Kidney epithelial cell (primary cell): Measurements from ENCODE around the gene SETD5. TPM values are rescaled to one million over a fixed set of nuclear protein-coding genes. Genes with fewer than 3 reads are reported as not detected.

ENCODE experiments used
- DNase-seq: peaks from one replicate; pipeline ENCODE4 v3.0.0-alpha.2; 2010; ENCODE audit warnings: low read depth
- H3K27me3 ChIP-seq: 2 replicates; pipeline ENCODE4 v1.6.0; 2011; ENCODE audit warnings: low read length; ENCODE audit not compliant: control insufficient read depth, insufficient read depth
- H3K36me3 ChIP-seq: 2 replicates; pipeline ENCODE4 v1.5.1; 2011; ENCODE audit warnings: low read length; ENCODE audit not compliant: control insufficient read depth, insufficient read depth
- H3K4me3 ChIP-seq: 2 replicates; pipeline ENCODE4 v1.5.1; 2011; ENCODE audit warnings: low read depth, mild to moderate bottlenecking, control low read depth, low read length
- CTCF ChIP-seq: IDR thresholded peaks from 2 replicates; pipeline ENCODE4 v1.5.1; 2011; ENCODE audit warnings: mild to moderate bottlenecking, moderate library complexity, low read length, control low read depth, inconsistent platforms; ENCODE audit not compliant: insufficient read depth, poor library complexity, severe bottlenecking
- total RNA-seq: library from RNA; depleted of rRNA; stranded (reverse); fragments of >200 nt; gene quantifications from 2 replicates; pipeline ENCODE4 v1.2.3, GENCODE V29; 2015

SETD5 gene
- total RNA-seq, 1 donor from 2014 or later, result 49.1 TPM

DNA sequence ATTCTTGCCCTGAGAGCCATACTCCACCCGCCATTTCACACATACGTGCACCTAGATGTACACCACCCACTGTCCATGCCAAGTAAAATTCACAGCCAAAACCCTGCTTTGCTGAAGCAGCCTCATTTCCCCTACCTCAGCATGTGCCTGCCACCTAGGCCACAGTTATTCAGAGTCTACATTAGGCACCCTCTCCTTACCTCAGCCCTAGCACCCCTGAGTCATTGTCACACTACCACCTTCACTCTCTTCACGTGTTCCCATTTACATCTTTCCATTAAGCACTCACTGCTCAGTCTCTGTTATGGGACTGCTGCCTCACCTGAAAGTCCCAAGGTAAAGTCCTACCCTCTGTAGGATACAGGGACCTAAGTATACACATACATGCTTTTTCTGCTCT lies 70.0 kb downstream of the SETD5 start:
- no peak overlapping the region for H3K4me3 ChIP-seq
- H3K36me3 ChIP-seq, result peaks cover 6% of the 10 kb centered on the region
- no peak for DNase-seq
- H3K27me3 ChIP-seq, result no peaks in the 10 kb centered on the region
- no peak for TF ChIP-seq CTCF

- peaks cover 8% of the 10 kb centered on the region for H3K36me3 ChIP-seq
- no peak for DNase-seq
- TF ChIP-seq CTCF, result no peak
Measured at GRCh38 chr3:9468460-9468859, 71.0 kb downstream of the SETD5 start.

GRCh38 chr3:9469986-9470385 lies 72.6 kb downstream of the SETD5 start:
- TF ChIP-seq CTCF, result no peak
- Histone ChIP-seq H3K27me3 (no peaks in the 10 kb centered on the region), H3K36me3 (peaks cover 9% of the 10 kb centered on the region)

More at GRCh38 chr3:9468460-9468859, 71.0 kb downstream of the SETD5 start:
- no peaks in the 10 kb centered on the region for H3K27me3 ChIP-seq
- H3K4me3 ChIP-seq, result no peak overlapping the region

DNA sequence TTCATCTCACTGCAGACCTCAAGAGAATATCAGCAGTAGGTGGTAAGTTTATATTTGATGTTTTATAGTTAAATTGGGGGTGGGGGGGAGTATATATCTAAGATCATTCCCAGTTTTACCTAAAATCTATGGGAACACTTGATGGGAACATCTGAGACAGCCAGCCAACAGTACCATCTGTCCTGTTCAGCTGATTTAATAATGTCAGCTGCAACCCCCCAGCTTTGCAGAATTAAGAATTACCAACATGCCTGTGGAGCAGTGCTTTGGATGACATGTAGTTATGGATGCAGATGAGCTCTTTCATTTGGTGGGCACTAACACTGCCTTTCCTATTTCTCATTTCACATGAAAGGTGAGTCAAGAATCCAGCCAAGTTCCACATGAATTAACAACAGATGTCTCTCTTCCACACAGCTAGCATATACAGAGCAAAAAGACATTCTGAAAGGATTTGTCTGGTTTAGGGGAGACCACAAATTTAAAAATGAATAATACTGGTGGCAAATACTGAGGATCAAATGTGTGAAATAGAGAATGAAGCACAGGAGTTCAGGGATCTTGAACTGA lies 76.2 kb downstream of the SETD5 start:
- Histone ChIP-seq H3K4me3 (no peak overlapping the region), H3K27me3 (no peaks in the 10 kb centered on the region), H3K36me3 (peaks cover 12% of the 10 kb centered on the region)
- no peak for DNase-seq
- TF ChIP-seq CTCF, result no peak

More at GRCh38 chr3:9469986-9470385, 72.6 kb downstream of the SETD5 start:
- no peak overlapping the region for H3K4me3 ChIP-seq
- DNase-seq, result no peak

DNA sequence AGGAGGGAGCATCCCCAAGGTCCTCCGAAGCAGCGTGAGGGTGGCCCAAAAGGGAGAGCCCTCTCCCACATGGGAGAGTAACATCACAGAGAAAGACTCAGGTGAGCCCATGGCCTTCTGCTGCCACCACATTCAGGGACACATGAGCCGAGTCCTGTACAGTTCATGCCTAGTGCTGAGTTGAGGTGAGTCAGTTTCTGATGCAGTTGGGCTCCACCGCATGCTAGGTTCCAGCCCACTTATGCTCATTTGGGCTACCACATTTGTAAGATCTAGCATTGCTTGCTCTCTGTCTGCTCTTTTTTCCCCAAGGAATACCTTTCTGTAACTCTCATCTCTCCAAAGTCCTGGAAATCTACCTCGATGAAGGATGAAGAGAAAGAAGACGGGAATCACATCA lies 77.1 kb downstream of the SETD5 start:
- H3K4me3 ChIP-seq, result no peak overlapping the region
- peaks cover 12% of the 10 kb centered on the region for H3K36me3 ChIP-seq

More for the DNA sequence above, 77.1 kb downstream of the SETD5 start:
- no peak for DNase-seq
- no peak for TF ChIP-seq CTCF
- no peaks in the 10 kb centered on the region for H3K27me3 ChIP-seq
